Measurements from ENCODE around the gene SSBP4. TPM values are rescaled to one million over a fixed set of nuclear protein-coding genes. Genes with fewer than 3 reads are reported as not detected.

SSBP4 gene
- total RNA-seq, 1 donor from 2014 or later: 56.6 TPM

GRCh38 chr19:18452386-18452785 is 33.2 kb downstream of the SSBP4 start:
- H3K79me2 ChIP-seq (ENCODE audit: insufficient read depth, low read length): peaks cover 3% of the 10 kb centered on the region
- FAIRE-seq (no peak), DNase-seq (ENCODE audit: low read depth) (no peak)
- Mint-ChIP-seq H3K4me3 (ENCODE audit: unreplicated experiment) (peak overlapping the region; percentile 15), H3K27me3 (ENCODE audit: low read depth, unreplicated experiment) (no peaks in the 10 kb centered on the region), H3K9me3 (ENCODE audit: unreplicated experiment) (no peaks in the 10 kb centered on the region), H3K4me1 (ENCODE audit: low read depth, unreplicated experiment) (peaks cover 5% of the 10 kb centered on the region), H3K36me3 (ENCODE audit: low read depth, unreplicated experiment) (peaks cover 7% of the 10 kb centered on the region), H3K27ac (ENCODE audit: unreplicated experiment) (peak overlapping the region; percentile 41)
- H3K27me3 ChIP-seq (ENCODE audit: insufficient read depth, low read length): no peaks in the 10 kb centered on the region
- no peak overlapping the region for H3K4me3 ChIP-seq (ENCODE audit: insufficient read depth, low read depth, low read length)
- H3K9ac ChIP-seq (ENCODE audit: low read length): no peak overlapping the region
- no peak overlapping the region for H3K27ac ChIP-seq (ENCODE audit: low read depth, low read length)
- peaks cover 80% of the 10 kb centered on the region for H4K20me1 ChIP-seq (ENCODE audit: insufficient read depth, low read length)
- peaks cover 3% of the 10 kb centered on the region for H3K36me3 ChIP-seq (ENCODE audit: insufficient read depth, low read length)
- H3K9me3 ChIP-seq (ENCODE audit: insufficient read depth, low read depth, low read length): no peaks in the 10 kb centered on the region
- H2AFZ ChIP-seq (ENCODE audit: low read depth, low read length): no peak overlapping the region
- no peak overlapping the region for H3K4me2 ChIP-seq (ENCODE audit: low read length)
- no peak for TF ChIP-seq EZH2 (IDR thresholded peaks at IDR 0.05; ENCODE audit: insufficient read depth, low read length)
- TF ChIP-seq CTCF (IDR thresholded peaks at IDR 0.05; ENCODE audit: insufficient read depth, low read depth, low read length): no peak
- H3K4me1 ChIP-seq (ENCODE audit: insufficient read depth, low read length): peaks cover 14% of the 10 kb centered on the region

GRCh38 chr19:18453269-18454024 is 34.2 kb downstream of the SSBP4 start:
- peaks cover 3% of the 10 kb centered on the region for H3K79me2 ChIP-seq (ENCODE audit: insufficient read depth, low read length)
- no peak for FAIRE-seq
- Mint-ChIP-seq H3K4me3 (ENCODE audit: unreplicated experiment) (no peak overlapping the region), H3K4me1 (ENCODE audit: low read depth, unreplicated experiment) (peaks cover 5% of the 10 kb centered on the region), H3K27ac (ENCODE audit: unreplicated experiment) (peak overlapping the region; percentile 74), H3K36me3 (ENCODE audit: low read depth, unreplicated experiment) (peaks cover 7% of the 10 kb centered on the region), H3K9me3 (ENCODE audit: unreplicated experiment) (no peaks in the 10 kb centered on the region), H3K27me3 (ENCODE audit: low read depth, unreplicated experiment) (no peaks in the 10 kb centered on the region)
- DNase-seq (ENCODE audit: low read depth): no peak
- H3K9ac ChIP-seq (ENCODE audit: low read length): peak overlapping the region; percentile 18
- peaks cover 81% of the 10 kb centered on the region for H4K20me1 ChIP-seq (ENCODE audit: insufficient read depth, low read length)
- H3K9me3 ChIP-seq (ENCODE audit: insufficient read depth, low read depth, low read length): no peaks in the 10 kb centered on the region
- no peak overlapping the region for H2AFZ ChIP-seq (ENCODE audit: low read depth, low read length)
- H3K4me3 ChIP-seq (ENCODE audit: insufficient read depth, low read depth, low read length): no peak overlapping the region
- no peak overlapping the region for H3K27ac ChIP-seq (ENCODE audit: low read depth, low read length)
- H3K27me3 ChIP-seq (ENCODE audit: insufficient read depth, low read length): no peaks in the 10 kb centered on the region
- peaks cover 5% of the 10 kb centered on the region for H3K36me3 ChIP-seq (ENCODE audit: insufficient read depth, low read length)
- TF ChIP-seq EZH2 (IDR thresholded peaks at IDR 0.05; ENCODE audit: insufficient read depth, low read length) (no peak), CTCF (IDR thresholded peaks at IDR 0.05; ENCODE audit: insufficient read depth, low read depth, low read length) (no peak)
- H3K4me2 ChIP-seq (ENCODE audit: low read length): no peak overlapping the region
- peaks cover 20% of the 10 kb centered on the region for H3K4me1 ChIP-seq (ENCODE audit: insufficient read depth, low read length)

GRCh38 chr19:18456279-18456678 is 37.1 kb downstream of the SSBP4 start:
- no peak overlapping the region for H3K27ac Mint-ChIP-seq (ENCODE audit: unreplicated experiment)
- H3K4me1 ChIP-seq (ENCODE audit: insufficient read depth, low read length): peaks cover 39% of the 10 kb centered on the region
- no peaks in the 10 kb centered on the region for H3K27me3 ChIP-seq (ENCODE audit: insufficient read depth, low read length)
- no peak overlapping the region for H3K4me3 ChIP-seq (ENCODE audit: insufficient read depth, low read depth, low read length)
- H3K27me3 Mint-ChIP-seq (ENCODE audit: low read depth, unreplicated experiment): no peaks in the 10 kb centered on the region
- H3K4me3 Mint-ChIP-seq (ENCODE audit: unreplicated experiment): no peak overlapping the region
- no peak overlapping the region for H3K4me2 ChIP-seq (ENCODE audit: low read length)
- peaks cover 11% of the 10 kb centered on the region for H3K36me3 Mint-ChIP-seq (ENCODE audit: low read depth, unreplicated experiment)
- H3K4me1 Mint-ChIP-seq (ENCODE audit: low read depth, unreplicated experiment): peaks cover 11% of the 10 kb centered on the region
- H2AFZ ChIP-seq (ENCODE audit: low read depth, low read length): no peak overlapping the region
- peaks cover 4% of the 10 kb centered on the region for H3K9me3 ChIP-seq (ENCODE audit: insufficient read depth, low read depth, low read length)
- FAIRE-seq: no peak
- no peaks in the 10 kb centered on the region for H3K9me3 Mint-ChIP-seq (ENCODE audit: unreplicated experiment)
- H3K27ac ChIP-seq (ENCODE audit: low read depth, low read length): no peak overlapping the region
- H3K36me3 ChIP-seq (ENCODE audit: insufficient read depth, low read length): peaks cover 6% of the 10 kb centered on the region
- H3K9ac ChIP-seq (ENCODE audit: low read length): no peak overlapping the region
- peaks cover 76% of the 10 kb centered on the region for H4K20me1 ChIP-seq (ENCODE audit: insufficient read depth, low read length)
- TF ChIP-seq CTCF (IDR thresholded peaks at IDR 0.05; ENCODE audit: insufficient read depth, low read depth, low read length): no peak
- no peak for TF ChIP-seq EZH2 (IDR thresholded peaks at IDR 0.05; ENCODE audit: insufficient read depth, low read length)
- no peak for DNase-seq (ENCODE audit: low read depth)
- peaks cover 5% of the 10 kb centered on the region for H3K79me2 ChIP-seq (ENCODE audit: insufficient read depth, low read length)

Measured in astrocyte (in vitro differentiated cells and primary cell).